HCT116 (cell line): Measurements from ENCODE around the gene BCL11B. TPM values are rescaled to one million over a fixed set of nuclear protein-coding genes. Genes with fewer than 3 reads are reported as not detected.

ENCODE experiments used
- ATAC-seq: fragments of 200-7000 bp; cut with Tn5 transposase; 2 replicates; pipeline ENCODE4 v1.9.1; 2020; ENCODE audit warnings: mild to moderate bottlenecking, moderate library complexity
- BruUV-seq: library from RNA; stranded (reverse); fragments of 400-500 nt; replicated peaks from 2 replicates; lab custom pipeline; 2021; lab: Mats Ljungman, UMichigan
- CTCF ChIA-PET: fragments of 300-600 bp; sonication (Branson Sonifier 250); formaldehyde crosslinking; loops from one replicate; lab custom pipeline; 2021; ENCODE audit warnings: antibody characterized with exemption; lab: Charles Lee
- POLR2A ChIA-PET: fragments of 300-600, 350-600 bp; sonication (Branson Sonifier 250); formaldehyde crosslinking; loops from one replicate; lab custom pipeline; 2021; ENCODE audit warnings: antibody characterized with exemption; lab: Charles Lee
- RAD21 ChIA-PET, 2 experiments: fragments of 300-600 bp; sonication (Branson Sonifier 250); formaldehyde crosslinking; loops; one replicate each; lab custom pipeline; 2023; ENCODE audit warnings: low total read pairs in 2 of 2; ENCODE audit not compliant: uncharacterized antibody in 2 of 2, unreplicated experiment in 2 of 2, low non-redundant PET in 1 of 2; lab: Charles Lee
- DNase-seq: peaks from one replicate; pipeline ENCODE4 v3.0.0-alpha.2; 2010; ENCODE audit warnings: low read depth, low spot score
- H2AFZ ChIP-seq: fragments of 200-600 bp; shearing (Covaris generic), sonication (generic); 2 replicates; pipeline ENCODE4 v1.6.1; 2017; ENCODE audit warnings: low read depth, mixed run types, mixed read lengths, antibody characterized with exemption, low read length; ENCODE audit not compliant: poor library complexity, severe bottlenecking
- H3K27ac ChIP-seq: 2 replicates; pipeline ENCODE4 v1.5.1; 2012; ENCODE audit warnings: low read depth, low read length
- H3K27me3 ChIP-seq: fragments of 200-600 bp; sonication (generic); 2 replicates; pipeline ENCODE4 v1.6.1; 2016; ENCODE audit warnings: mixed run types, low read length, mixed read lengths; ENCODE audit not compliant: insufficient read depth
- H3K36me3 ChIP-seq, 2 experiments: fragments of 200-500 bp in 1 of 2; fragments of 200-600 bp in 1 of 2; sonication (Bioruptor generic) in 1 of 2; sonication (generic) in 1 of 2; 2 replicates each; pipeline versions ENCODE4 v1.5.1 to v1.6.1; 2014 to 2016; ENCODE audit warnings: low read length in 2 of 2, inconsistent platforms in 1 of 2, mixed read lengths in 1 of 2, mixed run types in 1 of 2; ENCODE audit not compliant: insufficient read depth in 2 of 2, control insufficient read depth in 1 of 2
- H3K4me1 ChIP-seq, 2 experiments: fragments of 200-600 bp in 1 of 2; sonication (generic) in 1 of 2; 2 replicates each; pipeline versions ENCODE4 v1.5.1 to v1.6.1; 2012 to 2017; ENCODE audit warnings: low read length in 2 of 2, inconsistent platforms in 1 of 2, mild to moderate bottlenecking in 1 of 2, mixed read lengths in 1 of 2, mixed run types in 1 of 2, moderate library complexity in 1 of 2; ENCODE audit not compliant: insufficient read depth in 2 of 2, control insufficient read depth in 1 of 2
- H3K4me2 ChIP-seq: fragments of 200-600 bp; sonication (generic); 2 replicates; pipeline ENCODE4 v1.6.1; 2017; ENCODE audit warnings: mixed run types, low read length, mixed read lengths
- H3K4me3 ChIP-seq, 2 experiments: fragments of 200-600 bp in 1 of 2; sonication (generic) in 1 of 2; replicated peaks in 1 of 2; 2 replicates each; pipeline ENCODE4 v1.5.1; 2011 to 2016; ENCODE audit warnings: low read length in 2 of 2, control low read depth in 1 of 2, low read depth in 1 of 2, mild to moderate bottlenecking in 1 of 2, mixed read lengths in 1 of 2, mixed run types in 1 of 2
- H3K79me2 ChIP-seq: fragments of 200-600 bp; sonication (generic); 2 replicates; pipeline ENCODE4 v1.6.1; 2017; ENCODE audit warnings: mild to moderate bottlenecking, mixed run types, low read length, moderate library complexity, mixed read lengths; ENCODE audit not compliant: insufficient read depth
- H3K9ac ChIP-seq: fragments of 200-600 bp; sonication (generic); 2 replicates; pipeline ENCODE4 v1.6.1; 2016; ENCODE audit warnings: low read length, mixed read lengths
- H3K9me2 ChIP-seq: fragments of 200-600 bp; sonication (generic), shearing (Covaris generic); 2 replicates; pipeline ENCODE4 v1.6.1; 2017; ENCODE audit warnings: mixed run types, mild to moderate bottlenecking, moderate library complexity; ENCODE audit not compliant: insufficient read depth
- H3K9me3 ChIP-seq, 2 experiments: fragments of 200-500 bp in 1 of 2; fragments of 200-600 bp in 1 of 2; sonication (Bioruptor generic) in 1 of 2; sonication (generic) in 1 of 2; 2 replicates each; pipeline ENCODE4 v1.6.1; 2014 to 2017; ENCODE audit warnings: low read length in 2 of 2, mixed read lengths in 2 of 2, inconsistent platforms in 1 of 2, low read depth in 1 of 2, mild to moderate bottlenecking in 1 of 2, mixed run types in 1 of 2, moderate library complexity in 1 of 2; ENCODE audit not compliant: control insufficient read depth in 1 of 2, insufficient read depth in 1 of 2
- H4K20me1 ChIP-seq: fragments of 200-600 bp; sonication (generic), shearing (Covaris generic); 2 replicates; pipeline ENCODE4 v1.6.1; 2017; ENCODE audit warnings: mixed run types, mild to moderate bottlenecking, moderate library complexity; ENCODE audit not compliant: insufficient read depth
- CBX3 ChIP-seq: IDR thresholded peaks from 2 replicates; pipeline ENCODE4 v1.6.1; 2012; ENCODE audit warnings: low read depth
- CEBPB ChIP-seq: IDR thresholded peaks from 2 replicates; pipeline ENCODE4 v1.6.1; 2012; ENCODE audit warnings: low read depth
- EGR1 ChIP-seq: IDR thresholded peaks from 2 replicates; pipeline ENCODE4 v1.6.1; 2012; ENCODE audit warnings: low read depth
- ELF1 ChIP-seq: IDR thresholded peaks from 2 replicates; pipeline ENCODE4 v1.6.1; 2012; ENCODE audit warnings: low read depth, borderline replicate concordance
- EZH2phosphoT487 ChIP-seq: fragments of 200-600 bp; IDR thresholded peaks from 2 replicates; pipeline ENCODE4 v1.6.1; 2018; ENCODE audit warnings: antibody characterized with exemption, borderline replicate concordance
- FOSL1 ChIP-seq: IDR thresholded peaks from 2 replicates; pipeline ENCODE4 v1.6.1; 2012; ENCODE audit warnings: low read depth
- JUND ChIP-seq: IDR thresholded peaks from 2 replicates; pipeline ENCODE4 v1.6.1; 2012
- POLR2A ChIP-seq: IDR thresholded peaks from 2 replicates; pipeline ENCODE4 v1.7.0; 2011; ENCODE audit warnings: borderline replicate concordance; ENCODE audit not compliant: insufficient read depth, insufficient read length; ENCODE audit errors: extremely low read depth
- POLR2AphosphoS5 ChIP-seq: IDR thresholded peaks from 2 replicates; pipeline ENCODE4 v1.6.1; 2011; ENCODE audit warnings: mild to moderate bottlenecking, low read depth, low read length, moderate library complexity
- SP1 ChIP-seq: IDR thresholded peaks from 2 replicates; pipeline ENCODE4 v1.6.1; 2012; ENCODE audit warnings: low read depth
- TCF7L2 ChIP-seq: IDR thresholded peaks from 2 replicates; pipeline ENCODE4 v1.7.0; 2011; ENCODE audit warnings: borderline replicate concordance, inconsistent platforms; ENCODE audit not compliant: insufficient read depth, insufficient read length; ENCODE audit errors: extremely low read depth
- YY1 ChIP-seq: IDR thresholded peaks from 2 replicates; pipeline ENCODE4 v1.6.1; 2011; ENCODE audit warnings: low read length, low read depth, moderate library complexity, mild to moderate bottlenecking; ENCODE audit not compliant: insufficient replicate concordance; ENCODE audit errors: extremely low read depth
- ZFX ChIP-seq: fragments of 450-650 bp; IDR thresholded peaks from 2 replicates; pipeline ENCODE4 v1.6.1; 2017
- ZNF274 ChIP-seq: fragments of 200-500 bp; sonication (Bioruptor generic); IDR thresholded peaks from 2 replicates; pipeline ENCODE4 v1.6.1; 2014; ENCODE audit warnings: mild to moderate bottlenecking, low read depth, low read length, inconsistent platforms
- intact Hi-C: fragments of 100-400 bp; cut with micrococcal nuclease; formaldehyde crosslinking; loops from 2 replicates; pipeline ENCODE4 v1.10.0; 2022
- total RNA-seq: library from RNA; stranded (reverse); gene quantifications from one replicate; pipeline ENCODE4 v1.2.1, GENCODE V29; 2021; ENCODE audit not compliant: unreplicated experiment
- TF ChIP-seq, protein P1 (sequence below): IDR thresholded peaks from 2 replicates; pipeline ENCODE4 v1.6.1; 2011; ENCODE audit warnings: mild to moderate bottlenecking, low read length, moderate library complexity; ENCODE audit not compliant: insufficient replicate concordance; ENCODE audit errors: extremely low read depth
- TF ChIP-seq, protein P2 (sequence below), 3 experiments: fragments of 200-600 bp in 1 of 3; sonication (generic) in 1 of 3; IDR thresholded peaks in 2 of 3; conservative IDR thresholded peaks in 1 of 3; 2 replicates each; pipeline ENCODE4 v1.5.1; 2012 to 2017; ENCODE audit warnings: low read depth in 2 of 3, low read length in 2 of 3, antibody characterized with exemption in 1 of 3, borderline replicate concordance in 1 of 3, control low read depth in 1 of 3, mild to moderate bottlenecking in 1 of 3, mixed read lengths in 1 of 3, mixed run types in 1 of 3, moderate library complexity in 1 of 3; ENCODE audit not compliant: insufficient read depth in 1 of 3
- TF ChIP-seq, protein P3 (sequence below): IDR thresholded peaks from 2 replicates; pipeline ENCODE4 v1.6.1; 2012; ENCODE audit warnings: low read depth
- TF ChIP-seq, protein P4 (sequence below): IDR thresholded peaks from 2 replicates; pipeline ENCODE4 v1.6.1; 2012

The BCL11B gene
- total RNA-seq, 1 experiment from 2014 or later: 1.1 TPM

DNA sequence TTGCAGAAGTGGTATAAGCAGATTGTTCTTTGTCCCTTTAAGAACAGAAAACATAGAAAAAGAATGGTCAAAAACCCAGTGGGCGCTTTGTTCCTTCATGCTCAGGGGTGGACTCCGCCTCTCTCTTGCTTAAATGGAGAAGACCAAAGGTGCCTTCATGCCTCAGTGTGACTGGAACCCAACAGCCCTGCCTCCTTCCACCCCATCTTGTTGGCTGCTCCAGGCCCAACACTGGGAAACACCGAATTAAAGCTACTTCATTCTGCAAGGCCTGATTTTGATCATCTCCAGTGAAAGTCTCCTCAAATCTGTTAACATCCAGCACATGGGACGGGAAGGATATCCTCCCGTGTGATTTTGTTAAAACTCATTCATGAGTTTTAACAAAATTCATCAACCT lies 103.7 kb downstream of the BCL11B start:
- H3K27me3 ChIP-seq: peaks cover 9% of the 10 kb centered on the region; the same call in 1 of the 2 replicates
- DNase-seq: no peak

More for the DNA sequence above, 103.7 kb downstream of the BCL11B start:
- ATAC-seq: no peak
- Histone ChIP-seq H3K9me2 (no peaks in the 10 kb centered on the region), H3K9ac (no peak overlapping the region), H2AFZ (no peak overlapping the region), H3K9me3 (no peaks in the 10 kb centered on the region), H3K4me3 (no peak overlapping the region), H3K4me1 (no peaks in the 10 kb centered on the region), H4K20me1 (no peaks in the 10 kb centered on the region), H3K27ac (no peak overlapping the region), H3K36me3 (no peaks in the 10 kb centered on the region), H3K79me2 (no peaks in the 10 kb centered on the region), H3K4me2 (no peak overlapping the region)
- RAD21 ChIA-PET: no interaction called here
- intact Hi-C loops: no loop called here
- TF ChIP-seq FOSL1 (no peak), ELF1 (no peak), YY1 (no peak), EGR1 (no peak), CBX3 (no peak), CEBPB (no peak), POLR2A (no peak), ZNF274 (no peak), TCF7L2 (no peak), POLR2AphosphoS5 (no peak), SP1 (no peak), JUND (no peak), ZFX (no peak), EZH2phosphoT487 (no peak)
- TF ChIP-seq, protein P1, sequence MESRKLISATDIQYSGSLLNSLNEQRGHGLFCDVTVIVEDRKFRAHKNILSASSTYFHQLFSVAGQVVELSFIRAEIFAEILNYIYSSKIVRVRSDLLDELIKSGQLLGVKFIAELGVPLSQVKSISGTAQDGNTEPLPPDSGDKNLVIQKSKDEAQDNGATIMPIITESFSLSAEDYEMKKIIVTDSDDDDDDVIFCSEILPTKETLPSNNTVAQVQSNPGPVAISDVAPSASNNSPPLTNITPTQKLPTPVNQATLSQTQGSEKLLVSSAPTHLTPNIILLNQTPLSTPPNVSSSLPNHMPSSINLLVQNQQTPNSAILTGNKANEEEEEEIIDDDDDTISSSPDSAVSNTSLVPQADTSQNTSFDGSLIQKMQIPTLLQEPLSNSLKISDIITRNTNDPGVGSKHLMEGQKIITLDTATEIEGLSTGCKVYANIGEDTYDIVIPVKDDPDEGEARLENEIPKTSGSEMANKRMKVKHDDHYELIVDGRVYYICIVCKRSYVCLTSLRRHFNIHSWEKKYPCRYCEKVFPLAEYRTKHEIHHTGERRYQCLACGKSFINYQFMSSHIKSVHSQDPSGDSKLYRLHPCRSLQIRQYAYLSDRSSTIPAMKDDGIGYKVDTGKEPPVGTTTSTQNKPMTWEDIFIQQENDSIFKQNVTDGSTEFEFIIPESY: no peak
- TF ChIP-seq, protein P2, sequence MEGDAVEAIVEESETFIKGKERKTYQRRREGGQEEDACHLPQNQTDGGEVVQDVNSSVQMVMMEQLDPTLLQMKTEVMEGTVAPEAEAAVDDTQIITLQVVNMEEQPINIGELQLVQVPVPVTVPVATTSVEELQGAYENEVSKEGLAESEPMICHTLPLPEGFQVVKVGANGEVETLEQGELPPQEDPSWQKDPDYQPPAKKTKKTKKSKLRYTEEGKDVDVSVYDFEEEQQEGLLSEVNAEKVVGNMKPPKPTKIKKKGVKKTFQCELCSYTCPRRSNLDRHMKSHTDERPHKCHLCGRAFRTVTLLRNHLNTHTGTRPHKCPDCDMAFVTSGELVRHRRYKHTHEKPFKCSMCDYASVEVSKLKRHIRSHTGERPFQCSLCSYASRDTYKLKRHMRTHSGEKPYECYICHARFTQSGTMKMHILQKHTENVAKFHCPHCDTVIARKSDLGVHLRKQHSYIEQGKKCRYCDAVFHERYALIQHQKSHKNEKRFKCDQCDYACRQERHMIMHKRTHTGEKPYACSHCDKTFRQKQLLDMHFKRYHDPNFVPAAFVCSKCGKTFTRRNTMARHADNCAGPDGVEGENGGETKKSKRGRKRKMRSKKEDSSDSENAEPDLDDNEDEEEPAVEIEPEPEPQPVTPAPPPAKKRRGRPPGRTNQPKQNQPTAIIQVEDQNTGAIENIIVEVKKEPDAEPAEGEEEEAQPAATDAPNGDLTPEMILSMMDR (IDR thresholded peaks at IDR 0.05 in 2 of 3, conservative IDR thresholded peaks at IDR 0.05 in 1 of 3; ENCODE audit: borderline replicate concordance in 1 of 3, insufficient read depth in 1 of 3, low read depth in 2 of 3, low read length in 2 of 3): no peak
- TF ChIP-seq, protein P3, sequence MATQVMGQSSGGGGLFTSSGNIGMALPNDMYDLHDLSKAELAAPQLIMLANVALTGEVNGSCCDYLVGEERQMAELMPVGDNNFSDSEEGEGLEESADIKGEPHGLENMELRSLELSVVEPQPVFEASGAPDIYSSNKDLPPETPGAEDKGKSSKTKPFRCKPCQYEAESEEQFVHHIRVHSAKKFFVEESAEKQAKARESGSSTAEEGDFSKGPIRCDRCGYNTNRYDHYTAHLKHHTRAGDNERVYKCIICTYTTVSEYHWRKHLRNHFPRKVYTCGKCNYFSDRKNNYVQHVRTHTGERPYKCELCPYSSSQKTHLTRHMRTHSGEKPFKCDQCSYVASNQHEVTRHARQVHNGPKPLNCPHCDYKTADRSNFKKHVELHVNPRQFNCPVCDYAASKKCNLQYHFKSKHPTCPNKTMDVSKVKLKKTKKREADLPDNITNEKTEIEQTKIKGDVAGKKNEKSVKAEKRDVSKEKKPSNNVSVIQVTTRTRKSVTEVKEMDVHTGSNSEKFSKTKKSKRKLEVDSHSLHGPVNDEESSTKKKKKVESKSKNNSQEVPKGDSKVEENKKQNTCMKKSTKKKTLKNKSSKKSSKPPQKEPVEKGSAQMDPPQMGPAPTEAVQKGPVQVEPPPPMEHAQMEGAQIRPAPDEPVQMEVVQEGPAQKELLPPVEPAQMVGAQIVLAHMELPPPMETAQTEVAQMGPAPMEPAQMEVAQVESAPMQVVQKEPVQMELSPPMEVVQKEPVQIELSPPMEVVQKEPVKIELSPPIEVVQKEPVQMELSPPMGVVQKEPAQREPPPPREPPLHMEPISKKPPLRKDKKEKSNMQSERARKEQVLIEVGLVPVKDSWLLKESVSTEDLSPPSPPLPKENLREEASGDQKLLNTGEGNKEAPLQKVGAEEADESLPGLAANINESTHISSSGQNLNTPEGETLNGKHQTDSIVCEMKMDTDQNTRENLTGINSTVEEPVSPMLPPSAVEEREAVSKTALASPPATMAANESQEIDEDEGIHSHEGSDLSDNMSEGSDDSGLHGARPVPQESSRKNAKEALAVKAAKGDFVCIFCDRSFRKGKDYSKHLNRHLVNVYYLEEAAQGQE: no peak
- TF ChIP-seq, protein P4, sequence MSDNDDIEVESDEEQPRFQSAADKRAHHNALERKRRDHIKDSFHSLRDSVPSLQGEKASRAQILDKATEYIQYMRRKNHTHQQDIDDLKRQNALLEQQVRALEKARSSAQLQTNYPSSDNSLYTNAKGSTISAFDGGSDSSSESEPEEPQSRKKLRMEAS: no peak
- CTCF ChIA-PET: no interaction called here
- POLR2A ChIA-PET: no interaction called here
- no TSS peak for BruUV-seq
